Thyroid gland (tissue), 4 donors: ENCODE results near the gene RALGPS2.

Source experiments
- CTCF ChIP-seq, 6 experiments: fragments of 200-600 bp in 3 of 6; fragments of 450-650 bp in 3 of 6; sonication (generic) in 3 of 6; IDR thresholded peaks; one replicate each; pipeline ENCODE4 v1.5.1; 2016 to 2019; ENCODE audit warnings: antibody characterized with exemption in 6 of 6, mild to moderate bottlenecking in 2 of 6, inconsistent platforms in 1 of 6, moderate library complexity in 1 of 6
- POLR2A ChIP-seq, 2 donors: fragments of 450-650 bp; IDR thresholded peaks; one replicate each; pipeline ENCODE4 v1.6.1; 2017; ENCODE audit warnings: antibody characterized with exemption in 2 of 2, mild to moderate bottlenecking in 2 of 2, moderate library complexity in 1 of 2

DNA sequence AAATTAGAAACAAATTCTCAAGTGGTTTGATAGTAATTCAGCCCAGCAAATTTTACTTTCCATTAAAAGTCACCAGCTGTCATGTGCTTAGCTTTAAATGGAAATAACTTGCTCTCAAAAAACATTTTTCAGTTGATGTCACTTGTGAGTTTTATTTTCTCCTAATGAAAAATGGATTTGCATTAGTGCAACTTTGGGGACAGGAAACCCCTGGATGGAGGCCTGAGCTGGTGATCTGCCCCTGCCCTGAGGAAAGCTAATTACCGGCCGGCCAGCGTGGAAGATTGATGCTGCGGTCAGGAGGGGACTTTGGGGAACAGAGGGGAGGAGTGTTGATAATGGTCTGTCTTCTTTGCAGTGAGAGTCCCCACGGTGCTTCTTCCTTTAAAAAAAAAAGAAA lies 212.7 kb downstream of the RALGPS2 start:
- no peak for TF ChIP-seq CTCF (IDR thresholded peaks at IDR 0.05)
- no peak for TF ChIP-seq POLR2A (IDR thresholded peaks at IDR 0.05)
